OCI-LY7 (cell line): ENCODE data around the gene ERGIC1.

ENCODE experiments used
- CTCF ChIP-seq: fragments of 200-600 bp; sonication (generic); conservative IDR thresholded peaks from 2 replicates; pipeline ENCODE4 v1.5.1; 2014; ENCODE audit warnings: mild to moderate bottlenecking, antibody characterized with exemption, low read length, moderate library complexity, mixed read lengths
- EZH2phosphoT487 ChIP-seq: fragments of 200-600 bp; sonication (generic); IDR thresholded peaks from 2 replicates; pipeline ENCODE4 v1.6.1; 2018; ENCODE audit warnings: low read depth, borderline replicate concordance, mild to moderate bottlenecking, mixed run types, antibody characterized with exemption, low read length, moderate library complexity, mixed read lengths

- TF ChIP-seq CTCF = no peak
- TF ChIP-seq EZH2phosphoT487 = no peak
Observed at GRCh38 chr5:172871536-172871935, 37.5 kb downstream of the ERGIC1 start.
